ENCODE measurements around the gene KDM4E. TPM values are rescaled to one million over a fixed set of nuclear protein-coding genes. Genes with fewer than 3 reads are reported as not detected.

KDM4E gene
- total and polyA plus RNA-seq, 7 donors = not detected

DNA sequence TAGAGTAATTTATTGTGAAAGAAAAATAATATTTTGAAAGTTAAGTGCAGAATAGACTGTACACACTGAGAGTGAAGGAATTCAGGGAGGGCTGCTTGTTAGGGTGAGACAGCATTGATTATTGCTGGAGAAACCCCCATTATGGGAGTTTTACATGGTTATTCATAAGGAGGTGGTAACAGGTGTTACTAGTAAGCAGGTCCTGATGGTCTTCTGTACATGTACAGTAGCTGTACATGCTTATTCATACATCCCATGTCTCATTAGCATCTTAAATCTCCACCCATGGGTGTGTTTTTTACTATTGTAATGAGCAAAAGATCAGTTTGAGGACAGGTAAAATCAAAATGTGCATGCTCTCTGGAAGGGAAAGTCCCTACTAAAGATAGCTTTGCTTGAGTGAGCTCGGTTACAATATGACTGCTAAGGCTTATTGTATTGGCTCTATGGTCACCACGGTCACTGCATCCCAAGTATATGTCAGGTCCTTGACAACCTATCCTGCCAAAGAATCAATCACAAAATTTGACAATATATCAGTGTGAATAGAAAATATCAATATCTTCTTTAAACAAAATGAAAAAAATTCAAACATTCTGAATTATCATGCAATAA, 30.3 kb downstream of the KDM4E start:
- no peak overlapping the region for H3K4me3 ChIP-seq
- WGBS, 3 donors = 43 to 45% (median 44%) methylated on average over 2 of the region's 2 CpGs
- no peaks in the 10 kb centered on the region for H3K27me3 ChIP-seq (ENCODE audit: insufficient read depth in 3 of 3, low read length in 2 of 3)
- H3K4me1 ChIP-seq = no peaks in the 10 kb centered on the region
- no peak overlapping the region for H3K27ac ChIP-seq
- intact Hi-C loops (cut with DNase I) = no loop called here
- no peaks in the 10 kb centered on the region for H3K36me3 ChIP-seq (ENCODE audit: insufficient read depth in 1 of 2, low read depth in 1 of 2)
- no peak for ATAC-seq
- H3K9me3 ChIP-seq = no peaks in the 10 kb centered on the region
- no peak for DNase-seq
- TF ChIP-seq, protein P1, sequence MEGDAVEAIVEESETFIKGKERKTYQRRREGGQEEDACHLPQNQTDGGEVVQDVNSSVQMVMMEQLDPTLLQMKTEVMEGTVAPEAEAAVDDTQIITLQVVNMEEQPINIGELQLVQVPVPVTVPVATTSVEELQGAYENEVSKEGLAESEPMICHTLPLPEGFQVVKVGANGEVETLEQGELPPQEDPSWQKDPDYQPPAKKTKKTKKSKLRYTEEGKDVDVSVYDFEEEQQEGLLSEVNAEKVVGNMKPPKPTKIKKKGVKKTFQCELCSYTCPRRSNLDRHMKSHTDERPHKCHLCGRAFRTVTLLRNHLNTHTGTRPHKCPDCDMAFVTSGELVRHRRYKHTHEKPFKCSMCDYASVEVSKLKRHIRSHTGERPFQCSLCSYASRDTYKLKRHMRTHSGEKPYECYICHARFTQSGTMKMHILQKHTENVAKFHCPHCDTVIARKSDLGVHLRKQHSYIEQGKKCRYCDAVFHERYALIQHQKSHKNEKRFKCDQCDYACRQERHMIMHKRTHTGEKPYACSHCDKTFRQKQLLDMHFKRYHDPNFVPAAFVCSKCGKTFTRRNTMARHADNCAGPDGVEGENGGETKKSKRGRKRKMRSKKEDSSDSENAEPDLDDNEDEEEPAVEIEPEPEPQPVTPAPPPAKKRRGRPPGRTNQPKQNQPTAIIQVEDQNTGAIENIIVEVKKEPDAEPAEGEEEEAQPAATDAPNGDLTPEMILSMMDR (IDR thresholded peaks at IDR 0.05) = no peak

DNA sequence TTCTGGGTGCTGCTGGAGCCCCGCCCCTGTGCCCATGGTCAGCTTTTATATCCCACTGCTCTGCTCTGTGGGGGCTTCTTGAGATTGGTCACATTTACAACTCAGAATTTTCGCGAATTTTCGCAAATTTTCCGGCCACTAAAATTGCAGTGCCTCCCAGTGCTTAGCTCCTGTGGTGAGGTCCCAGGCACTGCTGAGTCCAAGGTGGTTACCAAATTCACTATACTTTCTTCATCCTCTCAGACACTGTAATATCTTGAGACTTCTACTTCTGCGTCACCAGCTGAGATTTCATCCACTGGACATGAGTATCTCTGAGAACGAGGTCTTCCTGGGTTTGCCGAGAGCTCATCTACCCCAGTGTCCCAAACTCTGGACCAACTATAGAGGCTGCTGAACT, 32.9 kb downstream of the KDM4E start:
- ATAC-seq = no peak
- Histone ChIP-seq H3K4me1 (no peaks in the 10 kb centered on the region), H3K27me3 (ENCODE audit: insufficient read depth in 3 of 3, low read length in 2 of 3) (no peaks in the 10 kb centered on the region), H3K9me3 (no peaks in the 10 kb centered on the region), H3K27ac (no peak overlapping the region), H3K4me3 (no peak overlapping the region), H3K36me3 (ENCODE audit: insufficient read depth in 1 of 2, low read depth in 1 of 2) (no peaks in the 10 kb centered on the region)
- TF ChIP-seq, protein P1 (IDR thresholded peaks at IDR 0.05) = no peak
- intact Hi-C loops (cut with DNase I) = no loop called here
- WGBS, 3 donors = 91 to 95% (median 94%) methylated on average over 8 of the region's 8 CpGs
- DNase-seq = no peak

DNA sequence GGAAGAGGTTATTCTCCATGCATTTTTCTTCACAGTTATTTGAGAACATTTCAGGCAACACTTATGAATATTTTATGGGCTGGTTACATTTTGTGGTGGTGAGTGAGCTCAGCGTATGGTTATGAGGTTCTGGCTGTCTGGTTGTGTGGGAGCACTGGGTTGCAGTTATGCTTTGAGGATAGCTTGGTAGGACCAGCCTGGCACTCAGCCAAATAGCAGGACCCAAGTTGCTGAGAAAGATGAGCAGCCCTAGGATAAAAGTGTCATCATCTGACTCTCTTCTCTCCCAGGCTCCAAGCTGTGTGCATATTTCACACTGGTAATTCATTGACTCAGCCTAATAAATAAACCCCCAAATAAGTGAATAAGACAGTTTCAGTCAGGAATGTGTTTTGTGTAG, 33.6 kb downstream of the KDM4E start:
- H3K4me3 ChIP-seq = no peak overlapping the region
- intact Hi-C loops (cut with DNase I) = no loop called here
- WGBS, 3 donors = 84 to 87% (median 84%) methylated on average over 1 of the region's 1 CpG
- DNase-seq (no peak), ATAC-seq (no peak)
- no peaks in the 10 kb centered on the region for H3K36me3 ChIP-seq (ENCODE audit: insufficient read depth in 1 of 2, low read depth in 1 of 2)
- no peaks in the 10 kb centered on the region for H3K27me3 ChIP-seq (ENCODE audit: insufficient read depth in 3 of 3, low read length in 2 of 3)
- H3K9me3 ChIP-seq = no peaks in the 10 kb centered on the region
- no peaks in the 10 kb centered on the region for H3K4me1 ChIP-seq
- TF ChIP-seq, protein P1 (IDR thresholded peaks at IDR 0.05) = no peak
- no peak overlapping the region for H3K27ac ChIP-seq

DNA sequence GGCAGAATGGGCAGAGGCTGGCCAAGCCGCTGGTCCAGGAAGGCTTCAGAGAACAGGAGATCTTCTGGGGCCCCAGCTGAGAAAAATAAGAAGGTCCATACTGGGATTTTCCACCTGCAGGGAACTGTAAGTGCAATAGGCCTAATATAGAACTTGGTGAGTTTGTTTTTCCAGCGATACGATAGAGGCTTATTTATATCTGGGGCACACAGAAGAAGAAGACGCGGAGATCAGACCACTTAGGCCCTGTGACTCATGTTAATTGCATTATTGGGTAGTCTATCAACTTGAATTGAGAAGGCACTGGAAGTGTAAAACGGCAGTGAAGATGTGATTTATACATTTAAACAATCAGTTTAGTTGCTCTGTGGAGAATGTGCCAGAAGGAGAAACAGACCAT, 34.0 kb downstream of the KDM4E start:
- no peak for ATAC-seq

More for the DNA sequence above, 34.0 kb downstream of the KDM4E start:
- H3K4me1 ChIP-seq = no peaks in the 10 kb centered on the region
- no peaks in the 10 kb centered on the region for H3K27me3 ChIP-seq (ENCODE audit: insufficient read depth in 3 of 3, low read length in 2 of 3)
- no peaks in the 10 kb centered on the region for H3K36me3 ChIP-seq (ENCODE audit: insufficient read depth in 1 of 2, low read depth in 1 of 2)
- no peaks in the 10 kb centered on the region for H3K9me3 ChIP-seq
- intact Hi-C loops (cut with DNase I) = no loop called here
- no peak overlapping the region for H3K27ac ChIP-seq
- no peak for DNase-seq
- no peak overlapping the region for H3K4me3 ChIP-seq
- WGBS, 3 donors = 74 to 82% (median 76%) methylated on average over 6 of the region's 6 CpGs
- TF ChIP-seq, protein P1 (IDR thresholded peaks at IDR 0.05) = no peak

Measured in psoas muscle (tissue), 8 donors.